Adrenal gland (tissue), 12 donors: ENCODE measurements around the gene EIF3F. TPM values are rescaled to one million over a fixed set of nuclear protein-coding genes. Genes with fewer than 3 reads are reported as not detected.

ENCODE experiments used
- DNase-seq, 7 donors: peaks; one replicate each; pipeline ENCODE4 v3.0.0-alpha.2; 2019 to 2020
- H3K27ac ChIP-seq, 5 donors: fragments of 200-600 bp; sonication (generic) in 4 of 5; 1 replicate in 3 of 5; 2 replicates in 2 of 5; pipeline versions ENCODE4 v1.5.1 to v1.8.0; 2016 to 2020; ENCODE audit warnings: mild to moderate bottlenecking in 1 of 5
- H3K27me3 ChIP-seq: fragments of 200-600 bp; 2 replicates; pipeline ENCODE4 v1.8.0; 2021
- H3K36me3 ChIP-seq, 2 donors: fragments of 200-600 bp; replicated peaks in 1 of 2; 1 replicate in 1 of 2; 2 replicates in 1 of 2; pipeline versions ENCODE4 v1.5.1 to v1.8.0; 2018 to 2022
- H3K4me1 ChIP-seq, 2 donors: fragments of 200-600 bp; replicated peaks in 1 of 2; 1 replicate in 1 of 2; 2 replicates in 1 of 2; pipeline versions ENCODE4 v1.5.1 to v1.8.0; 2018 to 2021
- H3K4me3 ChIP-seq, 4 donors: fragments of 200-600 bp; sonication (generic) in 3 of 4; one replicate each; pipeline ENCODE4 v1.5.1; 2016 to 2018
- H3K9me3 ChIP-seq, 3 donors: fragments of 200-600 bp; sonication (generic) in 1 of 3; replicated peaks in 1 of 3; 1 replicate in 2 of 3; 2 replicates in 1 of 3; pipeline versions ENCODE4 v1.5.1 to v1.8.0; 2016 to 2021
- CTCF ChIP-seq, 6 experiments: fragments of 450-650 bp in 4 of 6; fragments of 200-600 bp in 2 of 6; sonication (generic) in 1 of 6; IDR thresholded peaks; 1 replicate in 5 of 6; 2 replicates in 1 of 6; pipeline versions ENCODE4 v1.5.1 to v1.8.0; 2016 to 2021; ENCODE audit warnings: antibody characterized with exemption in 6 of 6, mild to moderate bottlenecking in 2 of 6, moderate library complexity in 1 of 6
- POLR2A ChIP-seq, 2 donors: fragments of 450-650 bp; IDR thresholded peaks; one replicate each; pipeline ENCODE4 v1.6.1; 2017; ENCODE audit warnings: antibody characterized with exemption in 2 of 2, mild to moderate bottlenecking in 2 of 2, moderate library complexity in 1 of 2
- WGBS, 4 donors: extraction: QIAGEN DNeasy Blood & Tissue Kit in 2 of 4; methylation state at CpG; one replicate each; pipeline versions ENCODE4 v1.1.5 to v1.1.7; 2013 to 2017; 5-methylcytosine and 5-hydroxymethylcytosine counted together
- intact Hi-C, 2 donors: fragments of 100-400 bp; cut with DNase I; formaldehyde crosslinking; loops; one replicate each; pipeline versions ENCODE4 v1.14.1 to v1.15.0; 2022 to 2023
- polyA plus RNA-seq, 3 donors: library from polyadenylated mRNA; stranded (reverse); fragments of 200-250 nt in 2 of 3; fragments of 350-450 nt in 1 of 3; fragmentation: Illumina TruSeq in 1 of 3; extraction: RNeasy Lipid Tissue Mini Kit (QIAGEN cat#74804) in 1 of 3; gene quantifications; one replicate each; pipeline ENCODE4 v1.2.3, GENCODE V29; 2013 to 2014
- total RNA-seq, 9 donors: library from RNA; depleted of rRNA in 4 of 9; stranded (reverse); fragments of >200 nt in 4 of 9; fragments of 120-200 nt in 1 of 9; fragmentation: NEBNext Ultra II Directional in 1 of 9; extraction: Animal tissue kit (Norgen Biotek cat#: 25700) in 1 of 9; gene quantifications; one replicate each; pipeline versions ENCODE4 v1.1.0 to v1.2.4, GENCODE V29; 2013 to 2023
- donor health status: healthy with polysubstance abuse.
- donor health status: Bipolar disorder and iron deficiency.
- donor health status: DM: yes; HTN: yes; CAD: no.
- donor health status: DM: no; HTN: no; CAD: no.
- donor health status: DM: no; HTN: no; CAD: no.
- donor health status: DM: yes; HTN: yes; CAD: no.

EIF3F gene
- total and polyA plus RNA-seq, 12 donors, result 105 to 366 (median 173) TPM

GRCh38 chr11:8038393-8038792, 51.3 kb downstream of the EIF3F start:
- H3K36me3 ChIP-seq, result no peaks in the 10 kb centered on the region
- WGBS, 4 donors, result 75 to 80% (median 79%) methylated on average over 3 to 8 of the region's 8 CpGs
- H3K4me3 ChIP-seq, result no peak overlapping the region
- H3K9me3 ChIP-seq, result no peaks in the 10 kb centered on the region
- TF ChIP-seq CTCF (IDR thresholded peaks at IDR 0.05), result no peak
- peak in 2 of 7 donors; percentile 23 to 80 for DNase-seq
- peak overlapping the region in 1 of 5 donors; percentile 4 for H3K27ac ChIP-seq
- H3K27me3 ChIP-seq, result no peaks in the 10 kb centered on the region
- H3K4me1 ChIP-seq, result peaks cover 9 to 15% of the 10 kb centered on the region in 2 donors
- intact Hi-C loops, result loop anchor here in 1 of 2 donors (5.0 kb wide), 1 partner anchor 34 kb away; no protein-coding TSS in a partner anchor

GRCh38 chr11:8038811-8039529, 51.8 kb downstream of the EIF3F start:
- no peaks in the 10 kb centered on the region for H3K36me3 ChIP-seq
- TF ChIP-seq CTCF (IDR thresholded peaks at IDR 0.05), result no peak
- no peak for TF ChIP-seq POLR2A (IDR thresholded peaks at IDR 0.05)
- 81 to 90% (median 84%) methylated on average over 10 to 12 of the region's 12 CpGs for WGBS, 4 donors
- peaks cover 6 to 11% of the 10 kb centered on the region in 2 donors for H3K4me1 ChIP-seq
- intact Hi-C loops, result loop anchor here in 1 of 2 donors (5.0 kb wide), 1 partner anchor 33 kb away; no protein-coding TSS in a partner anchor
- no peak overlapping the region for H3K4me3 ChIP-seq
- DNase-seq, result peak in 1 of 7 donors; percentile 12
- no peaks in the 10 kb centered on the region for H3K9me3 ChIP-seq
- H3K27ac ChIP-seq, result peak overlapping the region in 1 of 5 donors; percentile 4
- no peaks in the 10 kb centered on the region for H3K27me3 ChIP-seq

GRCh38 chr11:8039530-8040260, 52.6 kb downstream of the EIF3F start:
- intact Hi-C loops, result loop anchor here in 1 of 2 donors (5.0 kb wide), 1 partner anchor 33 kb away; no protein-coding TSS in a partner anchor
- Histone ChIP-seq H3K36me3 (no peaks in the 10 kb centered on the region), H3K27me3 (no peaks in the 10 kb centered on the region), H3K27ac (no peak overlapping the region), H3K9me3 (no peaks in the 10 kb centered on the region), H3K4me1 (peaks cover 3 to 7% of the 10 kb centered on the region in 2 donors), H3K4me3 (no peak overlapping the region)
- TF ChIP-seq CTCF (IDR thresholded peaks at IDR 0.05) (no peak), POLR2A (IDR thresholded peaks at IDR 0.05) (no peak)
- WGBS, 4 donors, result 85 to 96% (median 89%) methylated on average over 8 to 10 of the region's 10 CpGs
- peak in 2 of 7 donors; percentile 6 to 10 for DNase-seq

- no peaks in the 10 kb centered on the region for H3K36me3 ChIP-seq
- H3K9me3 ChIP-seq, result no peaks in the 10 kb centered on the region
- TF ChIP-seq CTCF (IDR thresholded peaks at IDR 0.05) (no peak), POLR2A (IDR thresholded peaks at IDR 0.05) (no peak)
- WGBS, 4 donors, result 77 to 97% (median 86%) methylated on average over 4 of the region's 4 CpGs
- peaks cover 0 to under 1% of the 10 kb centered on the region in 2 donors for H3K4me1 ChIP-seq
- DNase-seq, result peak in 2 of 7 donors; percentile 5 to 8
- intact Hi-C loops, result no loop called here
- H3K27ac ChIP-seq, result no peak overlapping the region
- no peaks in the 10 kb centered on the region for H3K27me3 ChIP-seq
- no peak overlapping the region for H3K4me3 ChIP-seq
Measured at GRCh38 chr11:8040261-8040920, 53.3 kb downstream of the EIF3F start.
